Effector memory CD8-positive, alpha-beta T cell (primary cell): Measurements from ENCODE around the gene TRIM42.

Experiments
- ATAC-seq: fragments of 150-1000 bp; cut with Tn5 transposase; replicated peaks from 2 replicates; pipeline ENCODE4 v1.10.0; 2021; ENCODE audit warnings: mild to moderate bottlenecking, moderate library complexity
- DNase-seq, 3 experiments: peaks; one replicate each; pipeline ENCODE4 v3.0.0; 2021
- H3K27ac Mint-ChIP-seq, 2 donors: one replicate each; pipeline ENCODE4 v1.8.0; 2022; ENCODE audit warnings: mild to moderate bottlenecking in 2 of 2, mixed read lengths in 2 of 2, moderate library complexity in 2 of 2
- H3K27me3 Mint-ChIP-seq, 2 donors: one replicate each; pipeline ENCODE4 v1.8.0; 2022; ENCODE audit warnings: mixed read lengths in 2 of 2
- H3K36me3 Mint-ChIP-seq: one replicate; pipeline ENCODE4 v1.8.0; 2022; ENCODE audit warnings: mild to moderate bottlenecking, moderate library complexity, mixed read lengths; ENCODE audit not compliant: insufficient read depth
- H3K4me1 Mint-ChIP-seq, 2 donors: one replicate each; pipeline ENCODE4 v1.8.0; 2022; ENCODE audit warnings: low read depth in 2 of 2, mixed read lengths in 2 of 2
- H3K4me3 Mint-ChIP-seq, 2 donors: one replicate each; pipeline ENCODE4 v1.8.0; 2022; ENCODE audit warnings: mild to moderate bottlenecking in 2 of 2, mixed read lengths in 2 of 2, moderate library complexity in 2 of 2
- H3K9me3 Mint-ChIP-seq, 2 donors: one replicate each; pipeline ENCODE4 v1.8.0; 2022; ENCODE audit warnings: mixed read lengths in 2 of 2

TRIM42 gene

GRCh38 chr3:140695361-140696061, 17.6 kb downstream of the TRIM42 start:
- ATAC-seq (no peak), DNase-seq (no peak)
- H3K27ac Mint-ChIP-seq: no peak overlapping the region
- H3K4me1 Mint-ChIP-seq: no peaks in the 10 kb centered on the region
- no peak overlapping the region for H3K4me3 Mint-ChIP-seq
- H3K27me3 Mint-ChIP-seq: peaks cover 0 to 11% of the 10 kb centered on the region in 2 donors
- H3K9me3 Mint-ChIP-seq: no peaks in the 10 kb centered on the region
- no peaks in the 10 kb centered on the region for H3K36me3 Mint-ChIP-seq

GRCh38 chr3:140699516-140700231, 21.8 kb downstream of the TRIM42 start:
- H3K36me3 Mint-ChIP-seq: no peaks in the 10 kb centered on the region
- H3K9me3 Mint-ChIP-seq: peaks cover 0 to under 1% of the 10 kb centered on the region in 2 donors
- no peak overlapping the region for H3K4me3 Mint-ChIP-seq
- H3K27ac Mint-ChIP-seq: no peak overlapping the region
- ATAC-seq (no peak), DNase-seq (no peak)
- H3K4me1 Mint-ChIP-seq: no peaks in the 10 kb centered on the region
- peaks cover 6% of the 10 kb centered on the region in 2 donors for H3K27me3 Mint-ChIP-seq

- Mint-ChIP-seq H3K27ac (no peak overlapping the region), H3K9me3 (peaks cover 0 to 3% of the 10 kb centered on the region in 2 donors), H3K4me1 (no peaks in the 10 kb centered on the region), H3K4me3 (no peak overlapping the region), H3K36me3 (no peaks in the 10 kb centered on the region), H3K27me3 (peaks cover 6% of the 10 kb centered on the region in 2 donors)
- no peak for ATAC-seq
- no peak for DNase-seq
Observed at GRCh38 chr3:140702281-140702680, 24.4 kb downstream of the TRIM42 start.

- H3K36me3 Mint-ChIP-seq: no peaks in the 10 kb centered on the region
- no peak overlapping the region for H3K4me3 Mint-ChIP-seq
- H3K27ac Mint-ChIP-seq: no peak overlapping the region
- peaks cover 6% of the 10 kb centered on the region in 2 donors for H3K27me3 Mint-ChIP-seq
- ATAC-seq (no peak), DNase-seq (no peak)
- no peaks in the 10 kb centered on the region for H3K4me1 Mint-ChIP-seq
- H3K9me3 Mint-ChIP-seq: peaks cover 0 to 3% of the 10 kb centered on the region in 2 donors
Observed at GRCh38 chr3:140703496-140703895, 25.6 kb downstream of the TRIM42 start.

GRCh38 chr3:140704733-140705132, 26.9 kb downstream of the TRIM42 start:
- DNase-seq (no peak), ATAC-seq (no peak)
- no peak overlapping the region for H3K27ac Mint-ChIP-seq
- no peaks in the 10 kb centered on the region for H3K4me1 Mint-ChIP-seq
- peaks cover 0 to 6% of the 10 kb centered on the region in 2 donors for H3K27me3 Mint-ChIP-seq
- peaks cover 0 to 3% of the 10 kb centered on the region in 2 donors for H3K9me3 Mint-ChIP-seq
- no peaks in the 10 kb centered on the region for H3K36me3 Mint-ChIP-seq
- H3K4me3 Mint-ChIP-seq: no peak overlapping the region

GRCh38 chr3:140705954-140706353, 28.1 kb downstream of the TRIM42 start:
- ATAC-seq: no peak
- H3K27me3 Mint-ChIP-seq: peaks cover 0 to 6% of the 10 kb centered on the region in 2 donors
- H3K4me1 Mint-ChIP-seq: no peaks in the 10 kb centered on the region
- no peak for DNase-seq
- peaks cover 0 to 3% of the 10 kb centered on the region in 2 donors for H3K9me3 Mint-ChIP-seq
- no peak overlapping the region for H3K27ac Mint-ChIP-seq
- no peaks in the 10 kb centered on the region for H3K36me3 Mint-ChIP-seq
- no peak overlapping the region for H3K4me3 Mint-ChIP-seq

GRCh38 chr3:140706360-140706759, 28.5 kb downstream of the TRIM42 start:
- no peak overlapping the region for H3K4me3 Mint-ChIP-seq
- no peak overlapping the region for H3K27ac Mint-ChIP-seq
- no peak for ATAC-seq
- H3K27me3 Mint-ChIP-seq: peaks cover 0 to 6% of the 10 kb centered on the region in 2 donors
- no peak for DNase-seq
- H3K9me3 Mint-ChIP-seq: peaks cover 0 to 3% of the 10 kb centered on the region in 2 donors
- H3K36me3 Mint-ChIP-seq: no peaks in the 10 kb centered on the region
- H3K4me1 Mint-ChIP-seq: no peaks in the 10 kb centered on the region

GRCh38 chr3:140708815-140709214, 31.0 kb downstream of the TRIM42 start:
- H3K4me1 Mint-ChIP-seq: no peaks in the 10 kb centered on the region
- no peak for DNase-seq
- H3K36me3 Mint-ChIP-seq: no peaks in the 10 kb centered on the region
- ATAC-seq: no peak
- no peak overlapping the region for H3K27ac Mint-ChIP-seq
- peaks cover 0 to 3% of the 10 kb centered on the region in 2 donors for H3K9me3 Mint-ChIP-seq
- no peak overlapping the region for H3K4me3 Mint-ChIP-seq
- peaks cover 0 to 6% of the 10 kb centered on the region in 2 donors for H3K27me3 Mint-ChIP-seq

GRCh38 chr3:140709751-140710150, 31.9 kb downstream of the TRIM42 start:
- Mint-ChIP-seq H3K9me3 (peaks cover 0 to 2% of the 10 kb centered on the region in 2 donors), H3K27ac (no peak overlapping the region), H3K4me3 (no peak overlapping the region), H3K27me3 (peaks cover 0 to 6% of the 10 kb centered on the region in 2 donors), H3K4me1 (no peaks in the 10 kb centered on the region), H3K36me3 (peaks cover 4% of the 10 kb centered on the region)
- no peak for ATAC-seq
- no peak for DNase-seq

GRCh38 chr3:140710711-140711389, 33.0 kb downstream of the TRIM42 start:
- Mint-ChIP-seq H3K9me3 (peaks cover 0 to 1% of the 10 kb centered on the region in 2 donors), H3K27me3 (peaks cover 0 to 6% of the 10 kb centered on the region in 2 donors), H3K4me3 (no peak overlapping the region), H3K4me1 (no peaks in the 10 kb centered on the region), H3K27ac (no peak overlapping the region), H3K36me3 (peaks cover 4% of the 10 kb centered on the region)
- no peak for ATAC-seq
- no peak for DNase-seq

GRCh38 chr3:140711390-140712035, 33.6 kb downstream of the TRIM42 start:
- Mint-ChIP-seq H3K27ac (no peak overlapping the region), H3K36me3 (peaks cover 4% of the 10 kb centered on the region), H3K4me3 (no peak overlapping the region), H3K4me1 (no peaks in the 10 kb centered on the region), H3K27me3 (peaks cover 0 to 6% of the 10 kb centered on the region in 2 donors), H3K9me3 (peaks cover 0 to 1% of the 10 kb centered on the region in 2 donors)
- DNase-seq (no peak), ATAC-seq (no peak)

GRCh38 chr3:140712301-140712700, 34.4 kb downstream of the TRIM42 start:
- ATAC-seq: no peak
- Mint-ChIP-seq H3K4me1 (no peaks in the 10 kb centered on the region), H3K4me3 (no peak overlapping the region), H3K9me3 (no peaks in the 10 kb centered on the region), H3K27me3 (peaks cover 0 to 6% of the 10 kb centered on the region in 2 donors), H3K36me3 (peaks cover 4% of the 10 kb centered on the region), H3K27ac (no peak overlapping the region)
- no peak for DNase-seq

- H3K9me3 Mint-ChIP-seq: no peaks in the 10 kb centered on the region
- ATAC-seq (no peak), DNase-seq (no peak)
- H3K27ac Mint-ChIP-seq: peak overlapping the region in 1 of 2 donors; percentile 33
- H3K36me3 Mint-ChIP-seq: peaks cover 4% of the 10 kb centered on the region
- no peak overlapping the region for H3K4me3 Mint-ChIP-seq
- no peaks in the 10 kb centered on the region for H3K4me1 Mint-ChIP-seq
- H3K27me3 Mint-ChIP-seq: peaks cover 0 to 6% of the 10 kb centered on the region in 2 donors
Observed at GRCh38 chr3:140715035-140715434, 37.2 kb downstream of the TRIM42 start.
